ENCODE data around the gene ZNF516.
A peak's percentile ranks its signal among the peaks of the same experiment; 100 is the strongest.

ZNF516 gene

DNA sequence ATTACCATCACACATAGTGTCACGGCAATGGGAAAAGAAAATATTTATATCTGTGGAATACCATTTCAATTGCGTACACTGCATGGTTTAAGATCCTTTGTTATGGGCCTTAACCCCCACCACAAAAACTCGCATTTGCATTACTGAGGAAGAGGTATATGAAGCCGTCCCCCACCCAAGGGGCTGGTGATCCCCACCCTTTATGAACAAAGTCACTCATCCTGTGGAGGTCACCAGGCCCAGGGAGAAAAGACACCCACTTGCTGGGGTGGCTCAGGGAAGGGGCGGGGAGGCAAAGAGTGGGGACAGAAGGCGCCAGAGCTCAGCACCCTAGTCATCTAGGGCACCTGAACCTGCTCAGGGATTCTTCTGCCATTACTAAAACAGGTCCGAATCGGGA is 133.8 kb downstream of the ZNF516 start:
- no peak for DNase-seq

DNA sequence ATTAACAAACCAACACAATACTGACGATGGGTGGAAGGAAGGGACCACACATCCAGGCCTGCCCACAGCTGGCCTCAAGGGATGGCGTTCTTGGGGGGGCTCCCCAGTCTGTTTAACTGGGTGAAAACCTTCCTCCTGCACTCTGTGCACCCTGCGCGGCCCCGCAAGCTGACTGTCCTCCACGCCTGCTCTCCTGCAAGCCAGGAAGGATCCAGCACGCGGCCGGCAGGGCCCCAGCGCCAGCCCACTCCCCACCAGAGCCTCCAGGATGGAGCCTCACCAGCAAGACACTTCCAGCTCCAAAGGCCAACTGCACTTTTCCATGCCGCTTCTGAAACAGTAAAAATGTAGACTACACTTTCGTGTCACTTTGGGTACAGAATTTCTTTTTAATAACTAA is 135.1 kb downstream of the ZNF516 start:
- DNase-seq: no peak

DNA sequence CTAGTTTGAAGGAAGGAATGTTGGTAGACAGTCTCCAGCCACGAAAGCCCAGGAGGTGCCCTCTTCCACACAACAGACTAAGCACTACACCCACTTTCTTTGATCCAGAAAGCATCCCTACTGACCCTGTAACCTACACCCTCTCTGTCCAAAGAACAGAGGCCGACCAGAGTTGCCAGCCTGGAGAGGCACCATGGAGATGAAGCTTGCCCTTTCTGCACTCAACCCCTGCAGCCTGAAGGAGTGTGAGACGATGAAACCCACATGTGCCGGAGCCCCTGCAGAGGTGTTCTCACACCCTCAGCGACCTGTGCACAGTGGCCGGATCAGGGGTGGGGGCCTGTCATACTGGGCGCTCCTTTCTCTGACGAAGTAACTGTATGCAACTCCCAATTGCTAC is 136.3 kb downstream of the ZNF516 start:
- DNase-seq: no peak

DNA sequence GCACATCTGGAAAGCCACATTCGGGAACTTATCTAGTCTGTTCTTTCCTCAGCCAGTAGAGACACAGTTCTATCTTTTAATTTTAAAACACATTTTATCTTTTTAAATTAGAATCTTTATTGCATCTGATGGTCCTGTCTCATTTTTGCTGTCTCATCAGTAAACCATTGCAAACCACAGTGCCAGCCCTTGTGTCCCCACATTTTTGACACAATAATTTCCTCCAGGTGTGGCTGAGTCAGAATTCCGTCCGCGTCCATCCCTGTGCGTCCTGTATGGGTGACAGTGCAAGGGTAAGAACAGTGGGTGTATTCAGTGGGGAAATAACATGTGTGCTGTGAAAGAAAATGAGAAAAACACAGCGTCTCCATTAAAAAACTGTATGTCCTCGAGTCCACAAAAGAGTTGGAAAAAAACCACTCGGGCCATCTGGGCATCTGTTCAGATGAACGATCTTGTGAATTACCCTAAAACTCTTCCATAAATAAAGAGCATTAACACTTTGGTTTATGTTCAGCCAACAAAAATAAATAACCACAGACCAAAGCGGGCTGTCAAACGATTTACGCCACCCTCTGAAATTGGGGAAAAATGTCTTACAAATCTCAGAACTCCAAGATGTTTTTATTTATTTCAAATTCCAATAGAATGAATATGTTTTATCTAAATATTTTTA is 137.3 kb downstream of the ZNF516 start:
- no peak for DNase-seq

DNA sequence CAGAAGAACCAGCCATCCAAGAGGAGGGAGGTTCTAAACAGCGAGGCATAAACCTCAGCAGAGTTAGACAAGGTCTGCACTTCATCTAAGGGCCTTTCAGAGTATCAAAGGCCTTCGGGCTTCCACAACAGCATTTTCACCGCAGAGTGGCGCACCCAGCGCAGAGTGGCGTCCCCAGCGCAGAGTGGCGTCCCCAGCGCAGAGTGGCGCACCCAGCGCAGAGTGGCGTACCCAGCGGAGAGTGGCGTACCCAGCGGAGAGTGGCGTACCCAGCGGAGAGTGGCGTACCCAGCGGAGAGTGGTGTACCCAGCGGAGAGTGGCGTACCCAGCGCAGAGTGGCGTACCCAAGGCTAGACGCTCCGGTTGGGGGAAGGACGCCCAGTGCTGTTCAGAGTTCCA is 137.9 kb downstream of the ZNF516 start:
- no peak for DNase-seq

DNA sequence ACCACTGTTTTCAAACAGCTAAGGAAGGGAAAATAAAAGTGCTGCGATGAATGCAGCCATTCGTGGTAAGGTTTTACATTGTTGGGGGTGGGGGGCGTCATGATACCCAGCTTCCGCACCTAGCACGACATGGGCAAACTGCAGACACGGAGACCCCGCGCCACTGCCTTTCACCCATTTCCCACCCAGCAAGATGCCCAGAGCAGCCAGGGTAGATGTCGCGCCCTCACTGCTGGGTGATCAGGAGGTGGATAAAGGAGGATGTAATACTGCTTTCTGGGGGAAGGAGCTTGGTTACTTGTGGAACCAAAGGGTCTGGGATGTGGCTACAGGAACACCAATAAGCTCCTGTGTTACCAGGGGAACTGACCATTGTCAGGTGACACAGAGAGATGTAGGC is 138.4 kb downstream of the ZNF516 start:
- no peak for DNase-seq

DNA sequence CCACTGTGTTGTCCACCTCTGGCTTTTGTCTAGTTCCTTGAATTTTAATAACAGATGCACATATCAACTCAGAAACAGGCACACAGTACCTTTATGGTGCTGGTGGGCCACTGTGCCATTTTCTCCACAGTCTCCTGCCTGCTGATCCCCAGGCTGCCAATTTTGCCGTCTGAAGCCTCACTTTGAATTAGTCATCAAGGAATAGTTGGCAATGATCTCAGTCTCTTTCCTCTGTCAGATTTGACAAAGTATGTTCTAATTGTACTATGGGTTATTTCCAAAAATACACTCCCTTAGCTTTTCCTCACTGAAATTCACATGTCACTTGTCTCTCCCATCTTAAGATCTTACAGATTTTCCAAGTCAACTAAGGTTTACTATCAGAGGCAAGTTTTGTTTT is 140.7 kb downstream of the ZNF516 start:
- no peak for DNase-seq

DNA sequence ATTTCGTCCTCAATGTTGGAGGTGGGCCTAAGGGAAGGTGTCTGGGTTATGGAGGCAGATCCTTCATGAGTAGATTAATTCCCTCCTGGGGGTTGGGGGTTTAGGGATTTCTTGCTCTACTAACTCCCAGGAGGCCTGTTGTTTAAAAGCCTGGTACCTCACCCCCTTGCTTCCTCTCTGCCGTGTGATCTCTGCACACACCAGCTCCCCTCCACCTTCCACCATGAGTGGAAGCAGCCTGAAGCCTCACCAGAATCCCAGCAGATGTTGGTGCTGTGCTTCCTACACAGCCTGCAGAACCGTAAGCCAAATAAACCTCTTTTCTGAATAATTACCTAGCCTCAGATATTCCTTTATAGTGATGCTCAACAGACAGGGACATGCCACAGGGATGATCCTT is 141.5 kb downstream of the ZNF516 start:
- no peak for DNase-seq

DNA sequence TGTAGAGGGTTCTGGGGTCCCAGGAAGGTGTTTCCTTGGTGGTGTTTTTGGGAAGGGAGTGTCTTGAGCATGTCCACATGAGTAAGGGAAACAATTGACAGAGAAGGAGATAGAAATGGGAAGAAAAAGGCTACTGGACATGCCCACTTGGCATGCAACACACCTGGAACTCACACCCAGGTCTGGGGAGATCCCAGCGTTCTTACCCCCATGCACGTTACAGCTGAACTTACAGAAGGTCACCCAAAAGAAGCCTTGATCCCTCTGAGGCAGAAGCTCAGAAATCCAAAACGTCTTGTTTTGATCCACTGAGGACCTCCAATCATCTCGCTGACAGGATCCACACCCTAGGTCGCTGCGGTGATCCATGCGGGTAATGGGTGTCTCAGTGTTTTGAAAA is 142.0 kb downstream of the ZNF516 start:
- DNase-seq: no peak

DNA sequence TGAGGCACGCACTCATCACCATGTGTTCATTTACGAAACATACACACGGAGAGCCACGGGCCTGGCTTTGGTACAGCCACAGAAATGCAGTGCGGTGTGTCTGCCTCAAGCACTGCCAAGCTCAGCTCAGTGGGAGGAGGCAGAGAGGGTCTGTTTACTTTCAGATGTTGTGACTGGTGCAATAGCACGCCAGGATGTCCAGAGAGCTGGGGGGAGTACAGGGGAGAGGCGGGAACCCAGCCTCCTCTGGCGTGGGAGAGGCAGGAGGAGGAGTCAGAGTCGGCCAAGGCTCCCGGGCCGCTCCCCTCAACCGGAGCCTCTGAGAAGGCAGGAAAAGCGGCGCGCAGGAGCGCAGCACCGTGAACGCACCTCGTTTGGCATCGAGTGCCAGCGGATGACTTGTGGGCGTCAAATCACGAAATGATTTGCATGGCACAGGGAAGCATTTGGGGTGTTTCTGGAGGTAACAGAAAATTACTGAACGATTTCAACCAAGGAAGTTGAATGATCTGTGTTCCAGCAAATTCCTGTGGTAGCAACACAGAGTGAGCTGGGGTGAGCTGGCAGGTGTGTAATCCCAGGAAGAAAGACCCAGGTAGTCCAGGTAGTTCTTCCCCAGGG is 143.0 kb downstream of the ZNF516 start:
- peak; percentile 21 for DNase-seq

DNA sequence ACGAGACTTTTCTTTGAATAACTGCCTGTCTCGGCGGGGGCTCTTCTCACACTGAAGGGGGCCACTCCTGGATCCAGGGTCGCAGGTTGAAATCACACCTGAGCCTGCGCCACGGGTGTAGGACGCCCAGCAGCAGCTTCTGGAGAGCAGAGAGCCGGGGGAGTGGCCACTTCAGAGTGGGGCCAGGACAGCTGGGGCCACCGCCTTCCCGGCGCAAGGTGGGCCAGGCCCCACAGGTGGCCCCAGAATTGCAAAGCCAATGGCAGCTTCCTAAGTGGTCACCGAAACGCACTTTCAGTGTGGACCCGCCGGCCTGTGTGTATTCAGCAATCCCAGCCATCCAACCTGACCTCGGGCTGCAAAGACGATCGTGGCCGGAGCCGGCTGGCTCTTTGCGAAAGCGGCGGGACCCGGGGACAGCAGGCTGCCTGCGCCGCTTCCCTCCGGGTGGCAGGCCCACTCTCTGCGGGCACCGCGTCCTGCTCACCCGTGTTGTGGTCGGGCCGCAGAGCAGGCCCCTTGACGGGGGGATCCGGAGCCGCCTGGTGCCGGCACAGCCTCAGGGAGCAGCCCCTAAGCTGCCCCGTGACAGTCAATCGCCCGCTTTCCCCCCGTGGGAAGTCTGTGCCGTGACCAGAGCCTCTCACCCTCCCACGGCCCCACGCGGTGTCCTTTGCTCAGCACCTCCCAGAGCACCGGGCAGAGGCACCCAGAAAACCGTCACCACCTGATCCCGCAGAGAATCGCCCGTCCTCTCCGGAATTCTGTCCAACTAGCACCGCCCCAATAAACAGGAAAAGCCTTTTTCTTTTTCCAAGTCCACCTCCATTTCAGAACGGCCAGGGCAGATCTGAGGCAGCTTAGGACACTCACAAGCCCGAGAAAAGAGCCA is 144.7 kb downstream of the ZNF516 start:
- DNase-seq: no peak

DNA sequence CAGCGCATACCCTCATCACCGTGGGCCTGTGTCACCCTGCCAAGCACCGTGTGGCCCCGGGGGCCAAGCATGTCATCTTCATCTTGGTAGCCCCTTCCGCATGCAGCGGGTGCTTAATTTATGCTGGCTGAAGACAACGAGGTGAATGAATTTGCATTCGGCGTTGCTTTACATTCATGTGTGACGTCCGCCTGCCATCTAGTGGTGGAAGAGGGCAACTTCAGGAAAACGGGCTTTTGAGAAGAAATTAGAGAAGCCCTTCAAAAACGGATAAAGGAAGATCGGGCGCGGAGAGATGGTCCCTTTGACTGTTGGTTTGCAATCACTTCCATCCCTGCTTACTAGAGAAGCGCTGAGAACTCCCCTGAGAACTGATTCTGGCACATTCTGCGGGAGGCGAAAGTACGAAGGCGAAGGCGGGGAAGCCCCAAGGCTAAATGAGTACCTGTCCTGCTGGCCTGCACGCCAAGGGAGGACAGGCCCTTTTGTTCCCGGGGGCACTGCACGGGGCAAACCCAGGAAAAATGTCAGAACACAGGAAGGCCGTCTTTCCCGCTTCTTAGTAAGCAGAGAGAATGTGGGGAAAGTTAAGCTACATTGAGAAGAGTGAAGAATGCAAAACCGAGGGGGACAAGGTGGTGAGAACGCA is 145.9 kb downstream of the ZNF516 start:
- DNase-seq: peak; percentile 61

DNA sequence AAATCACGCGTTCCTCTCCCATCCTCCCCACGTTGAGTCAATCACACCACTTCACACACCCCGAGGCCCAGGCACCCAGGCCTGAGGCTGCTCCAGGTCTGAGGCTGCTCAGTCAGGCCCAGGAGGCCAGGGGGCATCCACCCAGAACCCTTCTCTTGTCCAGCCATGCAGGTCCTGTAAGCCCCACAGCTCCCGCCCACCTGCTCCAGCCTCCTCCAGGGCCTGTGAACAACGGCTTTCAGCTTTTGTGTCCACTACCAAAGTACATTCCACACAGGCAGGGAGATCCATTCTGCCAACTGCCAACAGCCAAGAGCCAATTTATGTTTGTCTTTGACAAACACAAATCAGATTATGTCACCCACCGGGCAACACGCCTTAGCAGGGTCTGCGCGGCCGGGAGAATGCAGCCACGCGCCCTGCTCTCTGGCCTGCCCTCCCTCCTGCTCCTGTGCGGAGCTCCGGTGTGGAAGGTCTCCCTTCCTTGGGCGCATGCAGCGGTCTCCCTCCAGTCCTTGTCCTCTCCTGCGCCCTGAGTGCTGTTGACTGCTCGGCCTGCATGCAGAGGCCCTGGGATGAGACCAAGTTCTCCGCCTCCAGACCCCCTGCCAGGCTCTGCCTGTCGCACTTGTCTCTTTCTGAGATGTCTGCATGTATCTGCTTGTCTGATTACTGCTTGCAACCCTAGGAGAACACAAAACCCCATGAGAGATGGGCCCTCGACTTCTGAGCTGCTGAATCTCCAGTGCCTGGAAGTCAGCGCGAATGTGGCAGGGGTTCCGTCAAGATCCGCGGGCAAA is 146.6 kb downstream of the ZNF516 start:
- DNase-seq: no peak

DNA sequence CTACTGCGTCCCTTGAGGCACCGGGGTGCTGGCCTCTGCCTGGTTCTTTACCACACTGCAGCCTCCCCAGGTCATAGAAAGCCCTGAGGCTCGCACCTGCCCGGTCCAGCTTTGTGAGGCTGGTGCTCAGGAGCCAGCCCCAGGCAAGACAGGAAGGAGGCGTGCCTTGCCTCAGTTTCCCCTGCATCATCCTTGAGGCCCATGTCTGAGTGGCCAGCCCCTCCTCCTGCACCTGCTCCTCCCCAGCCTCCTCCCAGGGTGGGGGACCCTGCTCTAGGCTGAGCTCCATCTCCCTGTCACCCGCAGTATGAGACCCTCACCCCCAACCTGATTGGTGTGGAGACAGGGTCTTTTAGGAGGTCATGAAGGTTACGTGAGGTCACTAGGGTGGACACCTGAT is 147.7 kb downstream of the ZNF516 start:
- DNase-seq: no peak

DNA sequence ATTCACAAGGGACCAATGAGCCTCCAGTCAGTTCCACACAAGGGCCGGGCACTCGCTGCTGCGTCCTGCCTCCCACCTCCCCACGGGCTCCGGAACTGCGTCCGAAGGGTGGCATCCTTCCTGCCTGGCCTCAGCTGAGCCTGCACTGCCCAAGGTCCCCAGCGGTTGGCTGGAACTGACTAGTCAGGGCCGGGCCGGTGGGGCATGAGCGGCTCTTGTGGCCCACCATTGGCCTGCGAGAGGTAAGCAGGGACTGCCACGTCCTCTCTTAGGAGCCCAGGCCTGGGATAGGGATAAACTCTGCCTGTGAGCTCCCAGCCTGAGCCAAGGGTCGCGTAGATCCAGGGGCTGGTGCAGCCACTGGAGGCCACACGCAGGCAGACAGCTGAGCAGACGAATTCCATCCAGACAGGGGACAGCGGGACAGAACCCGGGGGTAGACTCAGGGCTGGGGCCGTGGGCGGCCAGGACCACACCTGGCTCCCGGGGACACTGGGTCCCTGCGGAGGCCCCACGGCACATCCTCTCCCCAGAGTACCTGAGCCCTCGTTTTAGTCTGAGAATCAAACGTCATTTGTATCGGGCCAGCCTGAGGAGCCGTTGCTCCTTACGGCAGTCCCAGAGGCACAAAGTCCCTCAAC is 148.4 kb downstream of the ZNF516 start:
- no peak for DNase-seq

DNA sequence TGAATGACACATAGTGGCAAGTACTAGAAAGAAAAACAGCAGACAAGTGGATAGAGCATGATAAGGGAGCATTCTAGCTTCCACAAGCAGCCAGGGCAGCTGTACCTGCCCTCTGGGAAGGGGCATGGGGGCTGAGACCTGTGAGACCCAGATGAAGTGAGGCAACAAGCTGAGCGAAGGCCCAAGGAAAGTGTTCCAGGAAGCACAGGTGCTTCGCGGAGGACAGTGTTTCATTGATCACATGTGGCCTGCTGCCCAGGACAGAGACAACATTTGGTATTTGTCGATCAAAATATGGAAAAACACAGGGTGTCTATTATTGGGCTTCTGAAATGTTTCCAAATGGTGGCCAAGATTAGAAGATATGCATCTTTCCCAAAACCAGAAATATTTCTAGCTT is 149.1 kb downstream of the ZNF516 start:
- DNase-seq: no peak

DNA sequence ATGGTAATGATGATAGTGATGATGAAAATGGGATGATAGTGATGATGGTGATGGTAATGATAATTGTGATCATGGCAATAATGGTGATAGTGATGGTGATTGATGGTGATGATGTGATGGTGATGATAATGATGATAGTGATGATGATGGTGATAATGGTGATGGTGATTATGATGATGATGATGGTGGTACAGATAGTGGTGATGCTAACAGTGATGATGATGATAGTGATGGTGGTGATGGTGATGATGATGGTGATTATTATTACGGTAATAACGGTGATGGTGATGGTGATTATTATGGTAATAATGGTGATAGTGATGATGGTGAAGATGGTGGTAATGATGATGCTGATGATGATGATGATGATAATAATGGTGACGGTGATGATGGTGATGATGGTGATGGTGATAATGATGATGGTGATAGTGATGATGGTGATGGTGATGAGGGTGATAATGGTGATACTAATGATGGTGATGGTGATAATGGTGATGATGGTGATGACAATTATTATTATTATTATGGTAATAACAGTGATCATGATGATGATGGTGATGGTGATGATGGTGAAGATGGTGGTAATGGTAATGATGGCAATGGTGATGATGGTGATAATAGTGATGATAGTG is 151.0 kb downstream of the ZNF516 start:
- DNase-seq: no peak

DNA sequence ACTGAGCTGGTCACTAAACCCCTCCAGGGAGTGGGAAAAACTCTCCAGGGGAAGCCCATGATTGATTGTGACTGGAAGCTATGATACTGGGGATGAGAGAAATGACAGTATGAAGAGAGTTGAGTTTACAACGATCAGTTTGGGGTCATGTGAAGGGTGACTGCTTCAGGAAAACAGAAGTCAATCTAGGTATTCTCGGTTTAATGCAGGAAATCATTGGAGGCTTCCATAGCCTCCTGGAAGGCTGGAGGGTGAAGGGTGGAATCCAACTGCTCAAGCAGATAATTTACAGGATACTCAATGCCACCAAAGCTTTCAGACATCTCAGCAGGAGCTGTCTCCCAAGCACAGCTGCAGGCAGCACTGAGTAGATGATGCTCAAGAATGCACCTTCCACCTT is 154.6 kb downstream of the ZNF516 start:
- no peak for DNase-seq

DNA sequence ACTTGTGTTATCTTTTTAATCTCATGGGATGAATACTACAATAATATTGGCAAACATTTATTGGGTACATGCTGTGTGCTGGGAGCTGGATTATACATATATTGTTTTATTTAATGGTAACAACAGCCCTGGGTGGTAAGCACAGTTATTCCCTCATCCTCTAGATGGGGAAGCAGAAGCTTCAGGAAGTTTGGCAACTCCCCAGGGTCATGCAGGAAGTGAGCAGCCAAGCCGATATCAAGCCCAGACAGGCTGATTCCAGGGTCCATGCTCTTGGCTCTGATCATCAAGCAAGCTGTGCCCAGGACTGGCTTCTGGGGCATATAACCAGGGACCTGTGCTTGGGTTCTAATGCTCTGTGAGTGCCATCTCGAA is 155.8 kb downstream of the ZNF516 start:
- DNase-seq: no peak

DNA sequence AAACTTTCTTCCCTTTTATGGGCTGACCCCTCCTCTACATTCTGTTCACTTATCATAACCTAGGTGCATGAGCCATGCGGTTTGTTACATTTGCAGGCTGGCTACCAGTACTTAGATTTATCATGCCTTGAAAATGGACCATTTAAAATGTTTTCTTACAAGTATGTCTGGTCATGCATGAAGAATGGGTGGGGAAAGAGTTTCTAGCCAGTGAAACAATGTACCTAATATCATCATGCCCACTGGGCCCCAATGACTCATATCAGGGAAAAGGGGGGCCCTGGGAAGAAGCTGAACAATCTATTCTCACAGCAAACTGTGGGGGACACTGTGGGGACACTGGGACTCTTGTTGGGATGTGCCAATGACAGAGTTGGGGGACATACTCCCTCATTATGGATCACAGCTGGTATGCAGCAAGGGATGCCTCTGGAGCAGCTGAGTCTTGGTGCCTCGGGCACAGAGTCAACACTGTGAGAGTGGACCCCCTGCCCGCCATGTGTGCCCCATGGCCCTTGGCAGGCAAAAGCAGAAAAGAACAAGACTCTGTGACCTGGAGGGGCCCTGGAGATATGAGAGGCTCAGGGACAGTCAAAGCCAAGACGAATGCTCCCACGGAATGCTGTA is 156.3 kb downstream of the ZNF516 start:
- no peak for DNase-seq

DNA sequence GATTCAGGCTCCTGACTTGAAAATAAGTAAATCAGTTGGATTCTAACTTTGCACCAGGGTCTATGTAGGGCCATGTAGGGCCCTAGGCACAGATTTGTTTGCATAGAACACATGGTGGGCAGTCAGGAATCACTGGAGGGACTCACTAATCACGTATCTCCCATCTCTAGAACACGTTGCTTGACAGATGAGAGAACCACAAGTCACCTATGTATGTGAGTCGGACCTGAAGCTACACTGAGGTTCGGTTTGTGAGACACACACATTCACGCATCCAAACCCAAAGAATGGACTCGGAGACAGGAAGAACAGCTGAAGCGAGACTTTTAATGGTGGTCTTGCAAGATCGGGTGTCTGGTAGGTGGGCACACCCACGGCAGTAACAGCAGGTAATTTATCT is 157.0 kb downstream of the ZNF516 start:
- DNase-seq: no peak
